Muscle of leg (tissue), 11 donors: ENCODE results near the gene TSEN15. TPM values are rescaled to one million over a fixed set of nuclear protein-coding genes. Genes with fewer than 3 reads are reported as not detected.
"Not testable (repeated sequence)": the region's sequence is repeated elsewhere in the genome, so short reads cannot be mapped to it uniquely, and the experiment has no call there.

Experiments
- DNase-seq: peaks from one replicate; pipeline ENCODE4 v3.0.0; 2013
- H3K27ac ChIP-seq: one replicate; pipeline ENCODE4 v1.5.1; 2013; ENCODE audit warnings: mild to moderate bottlenecking, low read length, control low read depth
- H3K27me3 ChIP-seq: one replicate; pipeline ENCODE4 v1.6.1; 2013; ENCODE audit warnings: low read length; ENCODE audit not compliant: control insufficient read depth, insufficient read depth
- H3K36me3 ChIP-seq: one replicate; pipeline ENCODE4 v1.6.1; 2013; ENCODE audit warnings: low read length; ENCODE audit not compliant: control insufficient read depth, insufficient read depth
- H3K4me1 ChIP-seq: one replicate; pipeline ENCODE4 v1.6.1; 2013; ENCODE audit warnings: low read length; ENCODE audit not compliant: control insufficient read depth, insufficient read depth
- H3K4me3 ChIP-seq: one replicate; pipeline ENCODE4 v1.5.1; 2013; ENCODE audit warnings: low read length, control low read depth
- H3K9me3 ChIP-seq: replicated peaks from 2 replicates; pipeline ENCODE4 v1.6.1; 2013; ENCODE audit warnings: low read depth, low read length; ENCODE audit not compliant: control insufficient read depth
- WGBS: methylation state at CpG from one replicate; pipeline ENCODE4 v1.1.5; 2013; ENCODE audit warnings: missing lambda C conversion rate; ENCODE audit not compliant: insufficient coverage; 5-methylcytosine and 5-hydroxymethylcytosine counted together
- polyA plus RNA-seq, 8 donors: library from polyadenylated mRNA; unstranded; fragments of 120-200 nt; gene quantifications; one replicate each; pipeline versions ENCODE4 v1.2.1 to v1.2.3, GENCODE V29; 2013; ENCODE audit warnings: inconsistent platforms in 1 of 8, low replicate concordance in 1 of 8; ENCODE audit not compliant: insufficient read length in 8 of 8, insufficient read depth in 1 of 8
- total RNA-seq: library from RNA; stranded (reverse); fragments of 120-200 nt; gene quantifications from one replicate; pipeline ENCODE4 v1.2.4, GENCODE V29; 2013

Gene TSEN15
- total and polyA plus RNA-seq, 9 donors, result 30.4 to 42.2 (median 34.1) TPM

GRCh38 chr1:184082541-184083415 lies 31.2 kb downstream of the TSEN15 start:
- no CpG with 5 or more reads among the region's 5 CpGs for whole genome bisulfite sequencing
- Histone ChIP-seq H3K4me3 (no peak overlapping the region), H3K27me3 (no peaks in the 10 kb centered on the region), H3K36me3 (no peaks in the 10 kb centered on the region), H3K4me1 (peaks cover 13% of the 10 kb centered on the region), H3K9me3 (peaks cover 2% of the 10 kb centered on the region), H3K27ac (no peak overlapping the region)
- peak; percentile 89 for DNase-seq

DNA sequence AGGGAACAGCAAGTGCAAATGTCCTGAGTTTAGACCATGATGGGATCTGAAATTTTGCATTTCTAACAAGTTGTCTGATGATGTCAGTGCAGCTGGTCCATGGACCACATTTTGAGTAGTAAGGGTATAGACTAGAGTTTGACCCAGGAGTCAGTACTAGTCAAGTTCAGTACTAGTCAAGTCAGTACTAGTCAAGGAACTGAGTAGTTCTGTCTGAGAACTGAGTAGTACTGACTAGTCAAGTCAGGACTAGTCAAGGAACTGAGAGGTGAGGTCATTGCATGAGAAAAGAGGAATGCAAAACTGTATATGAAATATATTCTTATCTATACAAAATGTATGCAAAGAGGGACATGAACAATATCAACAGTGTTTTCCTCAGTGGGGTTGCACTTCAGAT lies 34.1 kb downstream of the TSEN15 start:
- DNase-seq, result no peak
- H3K27me3 ChIP-seq, result no peaks in the 10 kb centered on the region
- H3K9me3 ChIP-seq, result peaks cover 2% of the 10 kb centered on the region
- no peak overlapping the region for H3K27ac ChIP-seq
- H3K4me1 ChIP-seq, result peaks cover 8% of the 10 kb centered on the region
- no peaks in the 10 kb centered on the region for H3K36me3 ChIP-seq
- no peak overlapping the region for H3K4me3 ChIP-seq

DNA sequence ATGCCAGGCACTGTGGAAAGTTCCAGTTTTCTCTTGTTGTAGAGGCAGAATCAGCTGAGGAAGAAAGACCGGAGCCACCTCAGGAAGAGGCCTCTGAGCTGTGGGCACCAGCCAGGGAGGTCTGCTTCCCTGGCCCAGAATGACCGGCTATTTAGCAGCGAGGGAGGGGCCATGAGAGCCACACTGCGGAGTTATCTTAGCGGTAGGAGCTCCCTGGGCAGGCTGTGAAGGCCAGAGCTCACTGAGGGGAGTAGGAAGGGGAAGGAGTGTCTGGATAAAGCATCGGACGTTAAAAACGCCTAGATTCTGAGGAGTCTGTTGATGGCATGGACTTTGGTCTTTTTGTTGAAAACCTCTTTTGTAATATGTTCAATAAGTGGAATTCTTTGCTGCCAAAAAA lies 36.5 kb downstream of the TSEN15 start:
- no peak overlapping the region for H3K4me3 ChIP-seq
- no peak for DNase-seq
- WGBS, result 68% methylated on average over 8 of the region's 8 CpGs
- H3K36me3 ChIP-seq, result no peaks in the 10 kb centered on the region
- no peak overlapping the region for H3K27ac ChIP-seq
- H3K27me3 ChIP-seq, result no peaks in the 10 kb centered on the region
- peaks cover 1% of the 10 kb centered on the region for H3K4me1 ChIP-seq
- peaks cover 2% of the 10 kb centered on the region for H3K9me3 ChIP-seq

GRCh38 chr1:184093071-184093470 lies 41.5 kb downstream of the TSEN15 start:
- no peaks in the 10 kb centered on the region for H3K9me3 ChIP-seq
- no peak overlapping the region for H3K4me3 ChIP-seq
- no peaks in the 10 kb centered on the region for H3K36me3 ChIP-seq
- no peaks in the 10 kb centered on the region for H3K27me3 ChIP-seq
- no peak for DNase-seq
- no CpG with 5 or more reads among the region's 2 CpGs for WGBS
- H3K27ac ChIP-seq, result no peak overlapping the region
- no peaks in the 10 kb centered on the region for H3K4me1 ChIP-seq

DNA sequence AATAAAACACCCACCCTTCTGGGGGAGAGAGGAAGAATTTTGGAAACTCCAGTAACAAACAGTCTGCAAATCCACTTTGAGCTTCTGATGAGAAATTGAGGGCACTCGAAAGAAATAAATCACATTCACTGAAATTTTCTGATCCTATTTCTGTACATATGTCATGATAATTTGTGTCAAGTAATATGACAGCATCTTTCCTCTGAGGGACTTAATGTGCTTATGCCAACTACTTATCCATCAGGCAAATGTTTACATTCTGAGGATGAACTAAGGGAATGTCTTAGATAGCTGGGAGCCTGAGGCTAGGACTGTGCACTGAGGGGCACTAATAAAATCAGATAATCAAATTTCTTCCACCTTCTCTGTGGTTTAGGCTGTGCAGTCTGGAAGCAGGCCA lies 44.5 kb downstream of the TSEN15 start:
- H3K9me3 ChIP-seq, result no peaks in the 10 kb centered on the region
- no peaks in the 10 kb centered on the region for H3K36me3 ChIP-seq
- DNase-seq, result no peak
- H3K4me1 ChIP-seq, result no peaks in the 10 kb centered on the region
- no CpG with 5 or more reads among the region's 1 CpG for WGBS
- no peak overlapping the region for H3K27ac ChIP-seq
- H3K27me3 ChIP-seq, result no peaks in the 10 kb centered on the region
- H3K4me3 ChIP-seq, result no peak overlapping the region

GRCh38 chr1:184096580-184096979 lies 45.0 kb downstream of the TSEN15 start:
- not testable (repeated sequence) for H3K36me3 ChIP-seq, H3K4me1 ChIP-seq, H3K9me3 ChIP-seq, H3K4me3 ChIP-seq, H3K27me3 ChIP-seq, DNase-seq, H3K27ac ChIP-seq
- WGBS, result no CpG with 5 or more reads among the region's 5 CpGs

- no peak overlapping the region for H3K27ac ChIP-seq
- H3K4me1 ChIP-seq, result no peaks in the 10 kb centered on the region
- peak; percentile 43 for DNase-seq
- H3K27me3 ChIP-seq, result no peaks in the 10 kb centered on the region
- H3K9me3 ChIP-seq, result no peaks in the 10 kb centered on the region
- no peaks in the 10 kb centered on the region for H3K36me3 ChIP-seq
- no peak overlapping the region for H3K4me3 ChIP-seq
These were observed 49.6 kb downstream of the TSEN15 start for GRCh38 chr1:184101141-184101540.

DNA sequence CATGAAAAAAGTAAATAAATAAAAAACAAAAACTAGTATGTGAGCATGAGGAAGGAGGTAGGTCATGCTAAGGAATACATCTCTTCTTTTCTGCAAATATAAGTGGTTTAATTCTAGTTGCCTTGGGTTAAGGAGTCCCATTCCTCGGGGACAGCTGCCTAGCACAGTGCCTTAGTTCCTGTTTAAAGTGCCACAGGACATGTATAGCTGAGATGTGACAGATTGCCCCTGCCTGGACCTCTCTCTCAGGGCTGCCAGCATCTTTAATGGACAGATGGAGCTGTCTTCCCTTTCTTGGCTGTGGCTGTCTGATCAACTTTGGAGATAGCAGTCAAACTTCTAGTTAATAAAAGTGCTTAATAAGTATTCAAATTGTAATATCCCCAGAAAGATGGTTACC lies 50.0 kb downstream of the TSEN15 start:
- H3K36me3 ChIP-seq, result no peaks in the 10 kb centered on the region
- DNase-seq, result no peak
- H3K9me3 ChIP-seq, result peaks cover 2% of the 10 kb centered on the region
- no peaks in the 10 kb centered on the region for H3K4me1 ChIP-seq
- H3K27ac ChIP-seq, result no peak overlapping the region
- H3K4me3 ChIP-seq, result no peak overlapping the region
- no peaks in the 10 kb centered on the region for H3K27me3 ChIP-seq
- 50% methylated on average over 1 of the region's 1 CpG for WGBS

- Histone ChIP-seq H3K4me3 (no peak overlapping the region), H3K4me1 (peaks cover 5% of the 10 kb centered on the region), H3K9me3 (peaks cover 2% of the 10 kb centered on the region), H3K36me3 (no peaks in the 10 kb centered on the region), H3K27ac (no peak overlapping the region), H3K27me3 (no peaks in the 10 kb centered on the region)
- no peak for DNase-seq
- WGBS, result 92% methylated on average over 9 of the region's 11 CpGs
These were observed 59.0 kb downstream of the TSEN15 start for GRCh38 chr1:184110272-184111204.

GRCh38 chr1:184112176-184112948 lies 60.8 kb downstream of the TSEN15 start:
- no peaks in the 10 kb centered on the region for H3K9me3 ChIP-seq
- H3K27ac ChIP-seq, result no peak overlapping the region
- no peak overlapping the region for H3K4me3 ChIP-seq
- DNase-seq, result no peak
- no peaks in the 10 kb centered on the region for H3K36me3 ChIP-seq
- peaks cover 9% of the 10 kb centered on the region for H3K4me1 ChIP-seq
- 70% methylated on average over 2 of the region's 2 CpGs for WGBS
- no peaks in the 10 kb centered on the region for H3K27me3 ChIP-seq
